MV-4-11 (cell line): Measurements from ENCODE around the gene FAM47E.
"Not testable (repeated sequence)": the region's sequence is repeated elsewhere in the genome, so short reads cannot be mapped to it uniquely, and the experiment has no call there.

Experiments used
- DNase-seq: peaks from one replicate; lab custom pipeline; 2025; lab: John Stamatoyannopoulos, UW

FAM47E gene

GRCh38 chr4:76226418-76226817 lies 25.1 kb upstream of the FAM47E start:
- DNase-seq: no peak

GRCh38 chr4:76232681-76233080 lies 18.8 kb upstream of the FAM47E start:
- DNase-seq: no peak

GRCh38 chr4:76233083-76233482 lies 18.4 kb upstream of the FAM47E start:
- no peak for DNase-seq

- DNase-seq: no peak
These were observed 18.0 kb upstream of the FAM47E start for GRCh38 chr4:76233529-76233928.

GRCh38 chr4:76233967-76234678 lies 17.4 kb upstream of the FAM47E start:
- DNase-seq: no peak

- no peak for DNase-seq
These were observed 16.9 kb upstream of the FAM47E start for GRCh38 chr4:76234679-76235044.

- DNase-seq: no peak
These were observed 16.1 kb upstream of the FAM47E start for GRCh38 chr4:76235407-76235806.

- DNase-seq: no peak
These were observed 15.6 kb upstream of the FAM47E start for GRCh38 chr4:76235915-76236314.

GRCh38 chr4:76238236-76238635 lies 13.3 kb upstream of the FAM47E start:
- DNase-seq: no peak

GRCh38 chr4:76238701-76239100 lies 12.8 kb upstream of the FAM47E start:
- DNase-seq: no peak

GRCh38 chr4:76240236-76240635 lies 11.3 kb upstream of the FAM47E start:
- DNase-seq: no peak

- not testable (repeated sequence) for DNase-seq
These were observed 7.6 kb upstream of the FAM47E start for GRCh38 chr4:76243877-76244276.

- no peak for DNase-seq
These were observed 5.5 kb upstream of the FAM47E start for GRCh38 chr4:76246025-76246424.

- DNase-seq: no peak
These were observed 4.7 kb upstream of the FAM47E start for GRCh38 chr4:76246852-76247251.

GRCh38 chr4:76250962-76251361 lies 559 bp upstream of the FAM47E start:
- no peak for DNase-seq

GRCh38 chr4:76252271-76252653 lies 741 bp downstream of the FAM47E start:
- DNase-seq: no peak

GRCh38 chr4:76253511-76253910 lies 2.0 kb downstream of the FAM47E start:
- no peak for DNase-seq

- DNase-seq: no peak
These were observed 4.5 kb downstream of the FAM47E start for GRCh38 chr4:76256032-76256431.

GRCh38 chr4:76256968-76257367 lies 5.4 kb downstream of the FAM47E start:
- no peak for DNase-seq

- no peak for DNase-seq
These were observed 6.3 kb downstream of the FAM47E start for GRCh38 chr4:76257824-76258223.

- no peak for DNase-seq
These were observed 9.1 kb downstream of the FAM47E start for GRCh38 chr4:76260571-76260970.

GRCh38 chr4:76265631-76266218 lies 14.2 kb downstream of the FAM47E start:
- DNase-seq: no peak

- no peak for DNase-seq
These were observed 15.1 kb downstream of the FAM47E start for GRCh38 chr4:76266627-76267026.

- DNase-seq: no peak
These were observed 16.3 kb downstream of the FAM47E start for GRCh38 chr4:76267811-76268210.
